Brain microvascular endothelial cell (primary cell): Measurements from ENCODE around the gene SLAMF6.

ENCODE experiments used
- DNase-seq: peaks from one replicate; pipeline ENCODE4 v3.0.0-alpha.2; 2020
- H3K27ac ChIP-seq: fragments of 250-450 bp; sonication (Bioruptor Pico); 2 replicates; pipeline ENCODE4 v1.5.1; 2020; ENCODE audit warnings: mild to moderate bottlenecking, moderate library complexity
- H3K27me3 ChIP-seq: fragments of 250-450 bp; sonication (Bioruptor Pico); replicated peaks from 2 replicates; pipeline ENCODE4 v1.5.1; 2020; ENCODE audit warnings: mild to moderate bottlenecking
- H3K36me3 ChIP-seq: fragments of 250-450 bp; sonication (Bioruptor Pico); replicated peaks from 2 replicates; pipeline ENCODE4 v1.5.1; 2020; ENCODE audit warnings: mild to moderate bottlenecking
- H3K4me3 ChIP-seq: 2 replicates; pipeline ENCODE4 v1.5.1; 2011; ENCODE audit warnings: low read depth, mild to moderate bottlenecking, control low read depth, low read length, moderate library complexity
- in situ Hi-C: cut with HindIII; loops from 2 replicates; pipeline ENCODE4 v1.10.0; 2017; ENCODE audit warnings: low sequenced_read_pairs, low pct_ligation_motif_present
- TF ChIP-seq, protein P1 (sequence below): IDR thresholded peaks from 2 replicates; pipeline ENCODE4 v1.5.1; 2011; ENCODE audit warnings: low read depth, mild to moderate bottlenecking, moderate library complexity, low read length, control low read depth, inconsistent platforms; ENCODE audit errors: missing control alignments

Gene SLAMF6

DNA sequence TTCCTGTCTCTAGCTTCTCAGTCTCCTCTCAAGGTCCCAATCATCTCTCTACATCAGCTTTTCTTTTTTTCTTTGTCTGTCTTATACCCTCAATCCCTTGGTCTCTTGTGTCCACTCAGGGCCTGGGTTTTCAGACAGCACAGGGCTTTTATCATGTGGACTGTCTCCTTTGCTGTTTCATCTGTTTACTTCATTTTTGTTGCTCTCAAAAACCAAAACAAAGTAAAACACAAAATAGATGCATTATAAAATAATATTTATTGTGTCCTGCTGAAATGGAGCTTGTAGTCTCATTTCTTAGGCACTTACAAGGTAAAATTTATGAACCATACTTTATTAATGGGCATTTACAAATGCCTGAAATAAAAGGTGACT lies 17.8 kb upstream of the SLAMF6 start:
- no peak for DNase-seq
- H3K27ac ChIP-seq: no peak overlapping the region
- in situ Hi-C loops: no loop called here
- TF ChIP-seq, protein P1, sequence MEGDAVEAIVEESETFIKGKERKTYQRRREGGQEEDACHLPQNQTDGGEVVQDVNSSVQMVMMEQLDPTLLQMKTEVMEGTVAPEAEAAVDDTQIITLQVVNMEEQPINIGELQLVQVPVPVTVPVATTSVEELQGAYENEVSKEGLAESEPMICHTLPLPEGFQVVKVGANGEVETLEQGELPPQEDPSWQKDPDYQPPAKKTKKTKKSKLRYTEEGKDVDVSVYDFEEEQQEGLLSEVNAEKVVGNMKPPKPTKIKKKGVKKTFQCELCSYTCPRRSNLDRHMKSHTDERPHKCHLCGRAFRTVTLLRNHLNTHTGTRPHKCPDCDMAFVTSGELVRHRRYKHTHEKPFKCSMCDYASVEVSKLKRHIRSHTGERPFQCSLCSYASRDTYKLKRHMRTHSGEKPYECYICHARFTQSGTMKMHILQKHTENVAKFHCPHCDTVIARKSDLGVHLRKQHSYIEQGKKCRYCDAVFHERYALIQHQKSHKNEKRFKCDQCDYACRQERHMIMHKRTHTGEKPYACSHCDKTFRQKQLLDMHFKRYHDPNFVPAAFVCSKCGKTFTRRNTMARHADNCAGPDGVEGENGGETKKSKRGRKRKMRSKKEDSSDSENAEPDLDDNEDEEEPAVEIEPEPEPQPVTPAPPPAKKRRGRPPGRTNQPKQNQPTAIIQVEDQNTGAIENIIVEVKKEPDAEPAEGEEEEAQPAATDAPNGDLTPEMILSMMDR: no peak
- H3K4me3 ChIP-seq: no peak overlapping the region
- no peaks in the 10 kb centered on the region for H3K27me3 ChIP-seq
- no peaks in the 10 kb centered on the region for H3K36me3 ChIP-seq

GRCh38 chr1:160539990-160540858 lies 17.2 kb upstream of the SLAMF6 start:
- no peaks in the 10 kb centered on the region for H3K27me3 ChIP-seq
- DNase-seq: no peak
- H3K4me3 ChIP-seq: no peak overlapping the region
- in situ Hi-C loops: no loop called here
- TF ChIP-seq, protein P1: no peak
- H3K36me3 ChIP-seq: no peaks in the 10 kb centered on the region
- H3K27ac ChIP-seq: no peak overlapping the region

GRCh38 chr1:160539684-160539989 lies 16.6 kb upstream of the SLAMF6 start:
- no peak overlapping the region for H3K4me3 ChIP-seq
- TF ChIP-seq, protein P1: no peak
- no peak for DNase-seq
- no peak overlapping the region for H3K27ac ChIP-seq
- H3K27me3 ChIP-seq: no peaks in the 10 kb centered on the region
- no peaks in the 10 kb centered on the region for H3K36me3 ChIP-seq
- in situ Hi-C loops: no loop called here

- no peak overlapping the region for H3K4me3 ChIP-seq
- TF ChIP-seq, protein P1: no peak
- no peaks in the 10 kb centered on the region for H3K36me3 ChIP-seq
- H3K27me3 ChIP-seq: no peaks in the 10 kb centered on the region
- in situ Hi-C loops: no loop called here
- DNase-seq: no peak
- no peak overlapping the region for H3K27ac ChIP-seq
These were observed 16.1 kb upstream of the SLAMF6 start for GRCh38 chr1:160538985-160539651.

GRCh38 chr1:160537714-160538665 lies 14.9 kb upstream of the SLAMF6 start:
- DNase-seq: no peak
- TF ChIP-seq, protein P1: no peak
- Histone ChIP-seq H3K27ac (no peak overlapping the region), H3K27me3 (no peaks in the 10 kb centered on the region), H3K36me3 (no peaks in the 10 kb centered on the region), H3K4me3 (no peak overlapping the region)
- in situ Hi-C loops: no loop called here
